ENCODE measurements around the gene MIOS. TPM values are rescaled to one million over a fixed set of nuclear protein-coding genes. Genes with fewer than 3 reads are reported as not detected.

The MIOS gene
- total and polyA plus RNA-seq, 2 of the 4 experiments (the other 2 are of a cell fraction) = 10.6 to 32.4 TPM

DNA sequence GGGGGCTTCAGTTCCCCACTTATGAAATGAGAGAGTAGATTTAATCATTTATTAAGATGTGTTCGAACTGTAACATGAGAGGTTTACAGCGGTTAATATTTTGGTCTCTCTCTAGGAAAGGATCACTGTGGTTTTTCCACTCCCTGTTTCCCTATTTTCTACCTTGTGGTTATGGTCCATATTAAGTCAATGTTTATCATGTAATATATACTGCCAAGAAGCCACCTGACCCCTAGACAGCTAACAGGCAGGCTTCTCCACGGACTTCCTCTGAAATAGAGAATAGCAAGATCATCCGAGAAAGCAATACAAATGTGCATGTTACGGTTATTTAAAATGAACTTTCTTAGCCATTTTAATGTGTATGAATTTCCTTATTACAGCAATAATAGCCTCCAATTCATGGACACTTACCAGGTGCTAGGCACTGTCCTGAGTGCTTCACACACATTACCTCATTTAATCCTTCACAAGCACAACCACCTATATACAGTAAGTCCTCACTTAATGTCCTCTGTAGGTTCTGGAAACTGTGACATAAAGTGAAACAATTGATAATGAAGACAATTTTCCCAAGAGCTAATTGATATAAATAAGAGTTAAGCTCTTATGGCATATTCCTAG lies 30.2 kb upstream of the MIOS start:
- Histone ChIP-seq H2AK5ac (ENCODE audit: low read depth, low read length) (no peak overlapping the region), H2BK120ac (ENCODE audit: low read depth, low read length) (no peak overlapping the region), H3K27ac (ENCODE audit: insufficient read depth, low read length) (no peak overlapping the region), H4K20me1 (ENCODE audit: insufficient read depth, low read length) (no peaks in the 10 kb centered on the region), H3K23ac (ENCODE audit: low read depth, low read length) (no peak overlapping the region), H4K8ac (ENCODE audit: low read depth in 2 of 2, low read length in 2 of 2) (no peak overlapping the region), H3K18ac (ENCODE audit: low read depth, low read length) (no peak overlapping the region), H2BK20ac (ENCODE audit: low read depth, low read length) (no peak overlapping the region), H2AK9ac (replicated peaks; ENCODE audit: low read depth, low read length, poor library complexity) (no peak overlapping the region), H3K79me1 (ENCODE audit: low read depth in 1 of 2, low read length in 2 of 2) (no peaks in the 10 kb centered on the region), H3K27me3 (ENCODE audit: control insufficient read depth, insufficient read depth, low read length) (no peaks in the 10 kb centered on the region), H3K14ac (replicated peaks; ENCODE audit: low read depth, low read length) (no peak overlapping the region), H4K5ac (ENCODE audit: low read depth, low read length) (no peak overlapping the region), H4K91ac (ENCODE audit: insufficient read depth, low read depth, low read length) (no peak overlapping the region), H3K56ac (ENCODE audit: extremely low read depth, insufficient read depth, low read length) (no peak overlapping the region), H3K4ac (ENCODE audit: low read depth, low read length) (no peak overlapping the region), H3K9ac (ENCODE audit: low read depth, low read length) (no peak overlapping the region), H3K4me1 (ENCODE audit: control insufficient read depth, insufficient read depth, low read length) (no peaks in the 10 kb centered on the region), H3K4me2 (ENCODE audit: low read depth, low read length) (no peak overlapping the region), H3K36me3 (ENCODE audit: control insufficient read depth, insufficient read depth, low read length) (no peaks in the 10 kb centered on the region), H2BK5ac (ENCODE audit: low read depth, low read length, poor library complexity, severe bottlenecking) (no peak overlapping the region), H3K9me1 (ENCODE audit: insufficient read depth, low read length) (no peaks in the 10 kb centered on the region), H3K4me3 (ENCODE audit: insufficient read depth, low read depth, low read length) (no peak overlapping the region), H2BK15ac (ENCODE audit: low read depth, low read length) (no peak overlapping the region), H3K9me3 (ENCODE audit: control insufficient read depth, insufficient read depth, low read length) (no peaks in the 10 kb centered on the region), H2AFZ (replicated peaks; ENCODE audit: low read length, poor library complexity) (no peak overlapping the region)
- no peak for DNase-seq
- intact Hi-C loops (cut with micrococcal nuclease) (no loop called here), dilution Hi-C loops (cut with HindIII; ENCODE audit: low sequenced_read_pairs, unreplicated experiment) (no loop called here), in situ Hi-C loops (cut with MboI; ENCODE audit: low sequenced_read_pairs) (loop anchor here (5.0 kb wide), 2 partner anchors 109 to 434 kb away; no protein-coding TSS in a partner anchor)
- ChIA-PET POLR2A (ENCODE audit: unreplicated experiment) (no interaction called here), CTCF (interaction anchor here (1.0 kb wide), 1 partner anchor 112 kb away, joined by 3 read pairs; no protein-coding TSS in a partner anchor)
- TF ChIP-seq FOS (IDR thresholded peaks at IDR 0.05; ENCODE audit: low read depth, low read length) = no peak
- no peak for TF ChIP-seq SMC3 (IDR thresholded peaks at IDR 0.05; ENCODE audit: low read depth, low read length)
- TF ChIP-seq, protein P1, sequence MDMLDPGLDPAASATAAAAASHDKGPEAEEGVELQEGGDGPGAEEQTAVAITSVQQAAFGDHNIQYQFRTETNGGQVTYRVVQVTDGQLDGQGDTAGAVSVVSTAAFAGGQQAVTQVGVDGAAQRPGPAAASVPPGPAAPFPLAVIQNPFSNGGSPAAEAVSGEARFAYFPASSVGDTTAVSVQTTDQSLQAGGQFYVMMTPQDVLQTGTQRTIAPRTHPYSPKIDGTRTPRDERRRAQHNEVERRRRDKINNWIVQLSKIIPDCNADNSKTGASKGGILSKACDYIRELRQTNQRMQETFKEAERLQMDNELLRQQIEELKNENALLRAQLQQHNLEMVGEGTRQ (IDR thresholded peaks at IDR 0.05; ENCODE audit: low read depth, low read length) = no peak
- no peak for TF ChIP-seq MAZ (IDR thresholded peaks at IDR 0.05; ENCODE audit: borderline replicate concordance, low read depth, low read length)
- TF ChIP-seq POLR2A (IDR thresholded peaks at IDR 0.05; ENCODE audit: low read depth, low read length) = no peak
- TF ChIP-seq RAD21 (IDR thresholded peaks at IDR 0.05; ENCODE audit: low read length) = no peak
- TF ChIP-seq CTCF (conservative IDR thresholded peaks at IDR 0.05; ENCODE audit: low read depth, low read length) = no peak
- TF ChIP-seq CHD1 (IDR thresholded peaks at IDR 0.05; ENCODE audit: low read depth, low read length) = no peak
- no peak for TF ChIP-seq CEBPB (IDR thresholded peaks at IDR 0.05; ENCODE audit: low read depth, low read length)
- TF ChIP-seq, protein P2, sequence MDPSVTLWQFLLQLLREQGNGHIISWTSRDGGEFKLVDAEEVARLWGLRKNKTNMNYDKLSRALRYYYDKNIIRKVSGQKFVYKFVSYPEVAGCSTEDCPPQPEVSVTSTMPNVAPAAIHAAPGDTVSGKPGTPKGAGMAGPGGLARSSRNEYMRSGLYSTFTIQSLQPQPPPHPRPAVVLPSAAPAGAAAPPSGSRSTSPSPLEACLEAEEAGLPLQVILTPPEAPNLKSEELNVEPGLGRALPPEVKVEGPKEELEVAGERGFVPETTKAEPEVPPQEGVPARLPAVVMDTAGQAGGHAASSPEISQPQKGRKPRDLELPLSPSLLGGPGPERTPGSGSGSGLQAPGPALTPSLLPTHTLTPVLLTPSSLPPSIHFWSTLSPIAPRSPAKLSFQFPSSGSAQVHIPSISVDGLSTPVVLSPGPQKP (IDR thresholded peaks at IDR 0.05; ENCODE audit: borderline replicate concordance, low read depth, low read length) = no peak
- no peak for TF ChIP-seq MXI1 (IDR thresholded peaks at IDR 0.05; ENCODE audit: borderline replicate concordance, low read depth, low read length)
- no peak for TF ChIP-seq BHLHE40 (IDR thresholded peaks at IDR 0.05; ENCODE audit: low read depth, low read length)
- no peak for TF ChIP-seq NFE2L2 (IDR thresholded peaks at IDR 0.05; ENCODE audit: low read depth, low read length)
- TF ChIP-seq RCOR1 (IDR thresholded peaks at IDR 0.05; ENCODE audit: insufficient replicate concordance, low read length) = no peak
- TF ChIP-seq MAFK (IDR thresholded peaks at IDR 0.05; ENCODE audit: low read depth, low read length) = no peak
- ATAC-seq (ENCODE audit: low read depth) = no peak
- BruUV-seq (replicated peaks) = no TSS peak
- WGBS, 2 experiments (ENCODE audit: extremely low coverage in 2 of 2, insufficient read length in 1 of 2) = no CpG with 5 or more reads among the region's 5 CpGs
